Activated naive CD8-positive, alpha-beta T cell treated with anti-CD3 and anti-CD28 coated beads, Interleukin-2, amount 50 U/mL, for 16 hours (primary cell): ENCODE data around the gene MUS81.
"Not testable (repeated sequence)": the region's sequence is repeated elsewhere in the genome, so short reads cannot be mapped to it uniquely, and the experiment has no call there.

Experiments
- DNase-seq: peaks from one replicate; pipeline ENCODE4 v3.0.0-alpha.2; 2020; ENCODE audit warnings: low read depth, low spot score

MUS81 gene

GRCh38 chr11:65891219-65892136 lies 31.2 kb downstream of the MUS81 start:
- no peak for DNase-seq

GRCh38 chr11:65892137-65892540 lies 31.9 kb downstream of the MUS81 start:
- DNase-seq = not testable (repeated sequence)

GRCh38 chr11:65892661-65893317 lies 32.6 kb downstream of the MUS81 start:
- DNase-seq = no peak

GRCh38 chr11:65894034-65894591 lies 33.9 kb downstream of the MUS81 start:
- no peak for DNase-seq

GRCh38 chr11:65895482-65895981 lies 35.3 kb downstream of the MUS81 start:
- DNase-seq = no peak

- no peak for DNase-seq
Measured at GRCh38 chr11:65896034-65896999, 36.1 kb downstream of the MUS81 start.

GRCh38 chr11:65897020-65897471 lies 36.8 kb downstream of the MUS81 start:
- DNase-seq = no peak

GRCh38 chr11:65898656-65899355 lies 38.6 kb downstream of the MUS81 start:
- no peak for DNase-seq

- peak; percentile 54 for DNase-seq
Measured at GRCh38 chr11:65899356-65900124, 39.3 kb downstream of the MUS81 start.

GRCh38 chr11:65900125-65900898 lies 40.1 kb downstream of the MUS81 start, which contains the start of gene FOSL1:
Gene FOSL1 (minus strand): TSS chr11:65900388. CDS start chr11:65900339, 49 bp downstream.
- peak; percentile 89 for DNase-seq

GRCh38 chr11:65900899-65901180 lies 40.6 kb downstream of the MUS81 start:
- DNase-seq = no peak

GRCh38 chr11:65903068-65903481 lies 42.8 kb downstream of the MUS81 start:
- DNase-seq = no peak

GRCh38 chr11:65903715-65904114 lies 43.5 kb downstream of the MUS81 start:
- no peak for DNase-seq

- no peak for DNase-seq
Measured at GRCh38 chr11:65906602-65907001, 46.4 kb downstream of the MUS81 start.

GRCh38 chr11:65907878-65908277 lies 47.6 kb downstream of the MUS81 start:
- no peak for DNase-seq

GRCh38 chr11:65911682-65912568 lies 51.7 kb downstream of the MUS81 start:
- DNase-seq = no peak

- no peak for DNase-seq
Measured at GRCh38 chr11:65912845-65913244, 52.6 kb downstream of the MUS81 start.
